ENCODE results near the gene BTNL8.
"Not testable (repeated sequence)": the region's sequence is repeated elsewhere in the genome, so short reads cannot be mapped to it uniquely, and the experiment has no call there.

Gene BTNL8

GRCh38 chr5:180875860-180876426 lies 23.0 kb upstream of the BTNL8 start:
- DNase-seq, result no peak

- not testable (repeated sequence) for DNase-seq
These were observed 13.0 kb upstream of the BTNL8 start for GRCh38 chr5:180885845-180886529.

GRCh38 chr5:180889381-180889780 lies 9.6 kb upstream of the BTNL8 start:
- DNase-seq, result no peak

- not testable (repeated sequence) for DNase-seq
These were observed 3.6 kb upstream of the BTNL8 start for GRCh38 chr5:180895330-180895729.

GRCh38 chr5:180900178-180900577 lies 1.2 kb downstream of the BTNL8 start:
- no peak for DNase-seq

GRCh38 chr5:180901319-180902009 lies 2.5 kb downstream of the BTNL8 start:
- no peak for DNase-seq

- DNase-seq, result no peak
These were observed 9.4 kb downstream of the BTNL8 start for GRCh38 chr5:180908400-180908799.

- no peak for DNase-seq
These were observed 10.2 kb downstream of the BTNL8 start for GRCh38 chr5:180908998-180909731.

GRCh38 chr5:180909782-180910181 lies 10.8 kb downstream of the BTNL8 start:
- DNase-seq, result no peak

GRCh38 chr5:180910182-180910581 lies 11.2 kb downstream of the BTNL8 start:
- DNase-seq, result no peak

GRCh38 chr5:180910735-180911134 lies 11.8 kb downstream of the BTNL8 start:
- no peak for DNase-seq

- DNase-seq, result no peak
These were observed 15.7 kb downstream of the BTNL8 start for GRCh38 chr5:180914646-180915045.

- no peak for DNase-seq
These were observed 17.0 kb downstream of the BTNL8 start for GRCh38 chr5:180915924-180916323.

GRCh38 chr5:180918380-180918779 lies 19.4 kb downstream of the BTNL8 start:
- DNase-seq, result no peak

- no peak for DNase-seq
These were observed 21.8 kb downstream of the BTNL8 start for GRCh38 chr5:180920710-180921109.

- DNase-seq, result no peak
These were observed 24.0 kb downstream of the BTNL8 start for GRCh38 chr5:180922932-180923331.

- DNase-seq, result no peak
These were observed 33.7 kb downstream of the BTNL8 start for GRCh38 chr5:180932660-180933059.

- DNase-seq, result no peak
These were observed 36.2 kb downstream of the BTNL8 start for GRCh38 chr5:180935203-180935602.

- no peak for DNase-seq
These were observed 39.3 kb downstream of the BTNL8 start for GRCh38 chr5:180938294-180938693.

- DNase-seq, result no peak
These were observed 51.5 kb downstream of the BTNL8 start for GRCh38 chr5:180950291-180950949.

- no peak for DNase-seq
These were observed 60.7 kb downstream of the BTNL8 start for GRCh38 chr5:180959661-180960060.

GRCh38 chr5:180960209-180960608 lies 61.2 kb downstream of the BTNL8 start:
- peak; percentile 1 for DNase-seq

- no peak for DNase-seq
These were observed 70.4 kb downstream of the BTNL8 start for GRCh38 chr5:180969406-180969805.

Data from fibroblast of skin of scalp (primary cell).